ENCODE measurements around the gene RARRES2.

- TF ChIP-seq POLR2AphosphoS5 (IDR thresholded peaks at IDR 0.05; ENCODE audit: insufficient read depth in 1 of 2, low read depth in 1 of 2) (no peak), CTCF (IDR thresholded peaks at IDR 0.05) (no peak), POLR2A (IDR thresholded peaks at IDR 0.05) (no peak)
These were observed 17.0 kb downstream of the RARRES2 start for GRCh38 chr7:150324373-150324961.

All from vagina (tissue), 2 donors.